GM12801 (cell line): Measurements from ENCODE around the gene BEAN1.

Source experiments
- TF ChIP-seq, protein P1 (sequence below): IDR thresholded peaks from one replicate; pipeline ENCODE4 v1.5.1; 2011; ENCODE audit warnings: control low read depth; ENCODE audit not compliant: insufficient read length; ENCODE audit errors: extremely low read depth

The BEAN1 gene

DNA sequence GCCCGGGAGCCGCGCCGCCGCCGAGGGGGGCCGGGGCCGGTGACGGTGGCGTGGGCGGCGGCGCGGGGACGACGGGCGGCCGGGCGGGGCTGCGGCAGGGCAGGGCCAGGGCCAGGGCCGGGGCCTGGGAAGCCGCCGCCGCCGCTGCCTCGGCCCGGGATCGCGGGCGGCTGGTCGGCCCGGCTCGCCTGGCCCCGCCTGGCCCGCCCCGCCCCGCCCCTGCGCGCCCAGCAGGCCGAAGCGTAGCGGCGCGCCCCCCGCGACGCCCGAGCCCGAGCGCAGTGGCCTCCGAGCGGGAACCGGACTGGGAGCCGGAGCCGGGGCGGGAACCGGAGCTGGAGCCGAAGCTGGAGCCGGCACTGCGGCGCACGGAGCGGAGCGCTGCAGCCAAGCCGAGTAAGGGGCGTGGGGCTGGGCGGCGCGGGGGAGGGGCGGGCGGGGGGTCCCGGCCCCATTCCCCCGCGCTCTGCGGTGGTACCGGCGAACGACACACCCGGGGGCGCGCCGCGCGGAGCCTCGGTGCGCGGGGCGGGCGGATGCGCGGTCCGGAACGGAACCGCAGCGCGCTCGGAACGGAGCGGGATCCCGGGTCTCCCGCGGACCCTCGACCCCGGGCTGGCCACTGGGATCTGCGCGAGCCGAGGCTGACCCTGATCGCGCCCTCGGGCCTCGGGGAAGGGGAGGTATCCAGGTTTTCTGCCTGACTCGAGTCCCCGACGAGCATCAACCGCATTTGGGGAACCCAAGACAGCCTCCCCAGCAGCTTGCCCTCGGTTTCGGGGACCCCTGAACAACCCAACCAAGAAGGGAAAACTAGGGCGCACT is at the start of gene BEAN1:
TSS of gene BEAN1 (plus strand) at position 260 of the 825 bp plus-strand sequence. CDS start 10,382 bp downstream, outside the sequence.
- TF ChIP-seq, protein P1, sequence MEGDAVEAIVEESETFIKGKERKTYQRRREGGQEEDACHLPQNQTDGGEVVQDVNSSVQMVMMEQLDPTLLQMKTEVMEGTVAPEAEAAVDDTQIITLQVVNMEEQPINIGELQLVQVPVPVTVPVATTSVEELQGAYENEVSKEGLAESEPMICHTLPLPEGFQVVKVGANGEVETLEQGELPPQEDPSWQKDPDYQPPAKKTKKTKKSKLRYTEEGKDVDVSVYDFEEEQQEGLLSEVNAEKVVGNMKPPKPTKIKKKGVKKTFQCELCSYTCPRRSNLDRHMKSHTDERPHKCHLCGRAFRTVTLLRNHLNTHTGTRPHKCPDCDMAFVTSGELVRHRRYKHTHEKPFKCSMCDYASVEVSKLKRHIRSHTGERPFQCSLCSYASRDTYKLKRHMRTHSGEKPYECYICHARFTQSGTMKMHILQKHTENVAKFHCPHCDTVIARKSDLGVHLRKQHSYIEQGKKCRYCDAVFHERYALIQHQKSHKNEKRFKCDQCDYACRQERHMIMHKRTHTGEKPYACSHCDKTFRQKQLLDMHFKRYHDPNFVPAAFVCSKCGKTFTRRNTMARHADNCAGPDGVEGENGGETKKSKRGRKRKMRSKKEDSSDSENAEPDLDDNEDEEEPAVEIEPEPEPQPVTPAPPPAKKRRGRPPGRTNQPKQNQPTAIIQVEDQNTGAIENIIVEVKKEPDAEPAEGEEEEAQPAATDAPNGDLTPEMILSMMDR = no peak

- TF ChIP-seq, protein P1 = no peak
Measured at GRCh38 chr16:66377324-66377723, 49.8 kb upstream of the BEAN1 start.

DNA sequence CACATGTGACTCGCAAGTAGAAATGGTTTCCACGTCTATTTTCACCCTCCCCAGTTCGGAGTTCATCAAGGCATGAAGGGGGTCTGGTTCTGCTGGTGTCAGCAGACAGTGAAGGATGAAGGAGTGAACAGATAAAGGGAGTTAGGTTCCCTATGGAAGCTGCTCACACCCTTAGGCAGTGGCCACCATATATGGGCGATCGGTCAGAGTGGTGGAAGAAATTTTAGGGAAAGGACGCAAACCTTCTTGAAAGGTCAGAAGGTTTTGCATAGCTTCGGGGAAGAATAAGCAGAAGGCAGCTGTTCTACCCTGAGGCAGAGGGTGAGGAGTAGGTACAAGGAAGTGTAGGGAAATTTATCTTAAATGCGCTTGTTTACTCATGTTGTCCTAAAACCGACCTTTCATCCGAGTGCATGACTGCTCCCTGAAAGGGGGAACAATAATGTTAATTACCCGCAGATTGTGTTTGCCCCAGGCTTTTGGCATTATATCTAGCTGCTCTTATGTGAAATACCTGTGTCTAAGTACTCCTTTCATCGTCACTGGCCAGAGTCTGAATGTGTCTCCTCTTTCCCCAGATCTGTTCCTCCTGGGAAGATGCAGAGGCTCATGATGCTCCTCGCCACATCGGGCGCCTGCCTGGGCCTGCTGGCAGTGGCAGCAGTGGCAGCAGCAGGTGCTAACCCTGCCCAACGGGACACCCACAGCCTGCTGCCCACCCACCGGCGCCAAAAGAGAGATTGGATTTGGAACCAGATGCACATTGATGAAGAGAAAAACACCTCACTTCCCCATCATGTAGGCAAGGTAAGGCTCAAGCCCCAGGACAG is 48.1 kb upstream of the BEAN1 start:
- TF ChIP-seq, protein P1 = no peak

DNA sequence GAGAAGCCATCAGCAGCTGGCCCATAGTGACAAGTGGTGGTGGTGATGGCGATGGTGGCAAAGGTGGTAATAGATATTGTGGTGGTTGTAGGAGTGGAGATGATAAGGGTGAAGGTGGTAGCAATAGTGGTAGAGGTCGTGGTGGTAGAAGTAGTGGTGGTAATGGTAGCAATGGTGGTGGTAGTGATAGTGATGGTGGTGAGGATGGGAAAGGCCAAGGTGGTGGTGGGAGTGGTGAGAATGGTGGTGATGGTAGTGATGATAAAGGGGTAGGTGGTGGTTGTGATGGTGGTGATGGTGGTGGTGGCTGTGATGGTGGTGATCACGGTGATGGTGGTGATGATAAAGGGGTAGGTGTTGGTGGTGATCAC is 47.5 kb upstream of the BEAN1 start:
- TF ChIP-seq, protein P1 = no peak

DNA sequence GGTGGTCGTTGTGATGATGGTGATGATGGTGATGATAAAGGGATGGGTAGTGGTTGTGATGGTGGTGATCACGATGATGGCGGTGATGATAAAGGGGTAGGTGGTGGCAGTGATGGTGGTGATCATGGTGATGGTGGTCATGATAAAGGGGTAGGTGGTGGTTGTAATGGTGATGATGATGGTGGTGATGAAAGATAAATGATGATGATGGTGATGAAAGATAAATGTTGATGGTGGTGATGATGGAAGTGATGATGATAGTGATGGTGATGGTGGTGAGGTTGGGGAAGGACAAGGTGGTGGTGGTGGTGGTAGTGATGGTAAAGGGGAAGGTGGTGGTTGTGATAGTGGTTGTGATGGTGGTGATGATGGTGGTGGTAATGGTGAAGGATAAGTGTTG is 46.7 kb upstream of the BEAN1 start:
- TF ChIP-seq, protein P1 = no peak

DNA sequence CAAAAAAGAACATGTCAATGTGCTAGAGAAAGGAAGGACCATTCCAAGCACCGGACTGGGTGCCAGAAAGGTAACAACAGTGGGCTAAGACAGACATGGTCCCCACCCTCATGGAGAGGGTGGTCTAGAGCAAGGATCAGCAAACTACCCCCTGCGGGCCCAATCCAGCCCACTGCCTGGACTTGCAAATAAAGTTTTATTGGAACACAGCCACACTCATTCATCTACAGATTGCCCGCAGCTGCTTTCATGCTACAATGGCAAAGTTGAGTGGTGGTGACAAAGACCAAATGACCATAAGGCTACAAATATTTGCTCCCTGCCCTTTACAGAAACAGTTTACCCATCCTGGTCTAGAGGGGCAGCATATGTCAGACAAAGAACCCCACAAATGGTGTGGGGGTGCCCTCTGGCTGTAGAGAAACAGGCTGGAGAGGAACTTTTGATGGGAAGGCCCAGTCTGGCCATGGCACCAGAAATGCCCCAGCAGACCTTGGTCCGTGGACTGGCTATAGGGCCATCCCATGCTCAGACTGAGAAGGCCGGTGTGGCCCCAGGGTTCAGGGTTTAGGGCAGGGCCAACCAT is 45.4 kb upstream of the BEAN1 start:
- TF ChIP-seq, protein P1 = no peak

DNA sequence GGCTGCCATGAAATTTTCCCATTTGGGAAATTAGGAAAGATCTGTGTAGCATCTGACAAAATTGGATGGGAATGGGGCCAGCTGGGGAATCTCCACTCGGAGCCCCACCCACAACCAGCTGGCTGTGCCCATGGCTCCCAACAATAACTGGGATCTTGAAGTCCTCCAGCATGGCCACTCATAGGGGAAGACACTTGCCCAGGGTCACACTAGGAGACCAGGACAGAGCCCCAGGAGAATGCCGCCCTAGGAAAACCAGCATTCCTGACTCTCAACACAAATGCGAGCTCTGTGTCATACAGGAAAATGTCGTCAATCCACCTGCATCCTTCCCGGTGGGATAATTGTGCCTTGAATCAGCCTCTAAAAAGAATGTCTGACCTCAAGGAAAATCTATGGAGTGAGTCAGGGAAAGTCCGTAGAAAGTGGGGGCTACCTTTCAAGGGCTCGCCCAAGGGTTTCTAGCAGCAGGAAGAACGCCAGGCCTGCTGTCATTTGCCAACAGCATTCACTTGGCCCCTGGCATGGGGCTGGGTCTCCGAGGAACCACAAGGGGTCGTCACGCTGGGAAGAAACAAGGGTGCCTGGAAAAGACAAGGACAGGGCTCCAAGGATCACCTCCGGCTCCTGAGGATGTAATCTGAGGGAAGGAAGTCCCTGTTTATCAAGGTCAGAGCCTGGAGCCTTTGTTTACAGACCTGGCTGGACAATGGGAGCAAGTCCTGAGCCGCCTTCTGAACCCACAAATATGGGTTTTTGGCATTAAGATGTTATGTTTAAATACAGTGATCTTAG is 44.7 kb upstream of the BEAN1 start:
- TF ChIP-seq, protein P1 = no peak
